Smooth muscle cell of the brain vasculature (primary cell): ENCODE measurements around the gene IQCE.
"Not testable (repeated sequence)": the region's sequence is repeated elsewhere in the genome, so short reads cannot be mapped to it uniquely, and the experiment has no call there.

Experiments
- DNase-seq: peaks from one replicate; pipeline ENCODE4 v3.0.0-alpha.2; 2012; ENCODE audit warnings: low read depth, low spot score

Gene IQCE

GRCh38 chr7:2533566-2533965 is 25.2 kb upstream of the IQCE start:
- DNase-seq: not testable (repeated sequence)

GRCh38 chr7:2534214-2534613 is 24.6 kb upstream of the IQCE start:
- DNase-seq: not testable (repeated sequence)

- DNase-seq: not testable (repeated sequence)
Measured at GRCh38 chr7:2535872-2536627, 22.7 kb upstream of the IQCE start.

- DNase-seq: no peak
Measured at GRCh38 chr7:2537981-2538851, 20.6 kb upstream of the IQCE start.

GRCh38 chr7:2539031-2539911 is 19.5 kb upstream of the IQCE start:
- no peak for DNase-seq

GRCh38 chr7:2540133-2540532 is 18.6 kb upstream of the IQCE start:
- no peak for DNase-seq

- no peak for DNase-seq
Measured at GRCh38 chr7:2540641-2541051, 18.1 kb upstream of the IQCE start.

GRCh38 chr7:2541291-2542010 is 17.3 kb upstream of the IQCE start:
- DNase-seq: no peak

GRCh38 chr7:2542011-2542915 is 16.5 kb upstream of the IQCE start:
- DNase-seq: no peak

GRCh38 chr7:2542916-2543871 is 15.6 kb upstream of the IQCE start:
- no peak for DNase-seq

- no peak for DNase-seq
Measured at GRCh38 chr7:2544541-2545188, 14.1 kb upstream of the IQCE start.

- no peak for DNase-seq
Measured at GRCh38 chr7:2545746-2546425, 12.9 kb upstream of the IQCE start.

- DNase-seq: no peak
Measured at GRCh38 chr7:2546776-2547586, 11.8 kb upstream of the IQCE start.

- DNase-seq: no peak
Measured at GRCh38 chr7:2551418-2551817, 7.4 kb upstream of the IQCE start.

GRCh38 chr7:2553108-2553507 is 5.7 kb upstream of the IQCE start:
- DNase-seq: no peak

GRCh38 chr7:2553831-2554581 is 4.8 kb upstream of the IQCE start:
- DNase-seq: no peak
